Panc1 (cell line): Measurements from ENCODE around the gene SLC16A5. TPM values are rescaled to one million over a fixed set of nuclear protein-coding genes. Genes with fewer than 3 reads are reported as not detected.

Experiments used
- ATAC-seq: fragments of 200-7000 bp; cut with Tn5 transposase; 2 replicates; pipeline ENCODE4 v1.9.1; 2020; ENCODE audit warnings: mild to moderate bottlenecking, moderate library complexity
- BruUV-seq: library from RNA; stranded (reverse); fragments of 400-500 nt; replicated peaks from 2 replicates; lab custom pipeline; 2021; lab: Mats Ljungman, UMichigan
- CTCF ChIA-PET: fragments of 300-600 bp; sonication (Branson Sonifier 250); formaldehyde crosslinking; loops from one replicate; lab custom pipeline; 2022; ENCODE audit warnings: antibody characterized with exemption; lab: Charles Lee
- POLR2A ChIA-PET: fragments of 300-600 bp; sonication (Branson Sonifier 250); formaldehyde crosslinking; loops from one replicate; lab custom pipeline; 2022; ENCODE audit warnings: antibody characterized with exemption; lab: Charles Lee
- DNase-seq: peaks from one replicate; pipeline ENCODE4 v3.0.0-alpha.2; 2010; ENCODE audit warnings: low read depth, low spot score
- H3K27ac ChIP-seq: 2 replicates; pipeline ENCODE4 v1.5.1; 2011; ENCODE audit warnings: mild to moderate bottlenecking, low read length, inconsistent platforms
- H3K27me3 ChIP-seq: fragments of 200-500 bp; sonication (Bioruptor generic); 2 replicates; pipeline ENCODE4 v1.6.0; 2014; ENCODE audit warnings: low read length, inconsistent platforms; ENCODE audit not compliant: control insufficient read depth, insufficient read depth
- H3K36me3 ChIP-seq: fragments of 200-500 bp; sonication (Bioruptor generic); 2 replicates; pipeline ENCODE4 v1.5.1; 2014; ENCODE audit warnings: inconsistent platforms, mild to moderate bottlenecking, low read length, moderate library complexity; ENCODE audit not compliant: control insufficient read depth, insufficient read depth
- H3K4me1 ChIP-seq: 2 replicates; pipeline ENCODE4 v1.5.1; 2011; ENCODE audit warnings: inconsistent platforms, mild to moderate bottlenecking, low read length, moderate library complexity; ENCODE audit not compliant: control insufficient read depth, insufficient read depth
- H3K4me3 ChIP-seq, 2 experiments: 2 replicates each; pipeline ENCODE4 v1.5.1; 2011 to 2012; ENCODE audit warnings: low read depth in 2 of 2, low read length in 2 of 2, mild to moderate bottlenecking in 2 of 2, inconsistent platforms in 1 of 2, moderate library complexity in 1 of 2
- H3K9me3 ChIP-seq: fragments of 200-500 bp; sonication (Bioruptor generic); 2 replicates; pipeline ENCODE4 v1.5.1; 2014; ENCODE audit warnings: low read depth, mild to moderate bottlenecking, inconsistent platforms, low read length, moderate library complexity; ENCODE audit not compliant: control insufficient read depth, insufficient read depth
- POLR2AphosphoS5 ChIP-seq: IDR thresholded peaks from 2 replicates; pipeline ENCODE4 v1.6.1; 2012; ENCODE audit warnings: mild to moderate bottlenecking, low read depth, low read length, moderate library complexity
- SIN3A ChIP-seq: IDR thresholded peaks from 2 replicates; pipeline ENCODE4 v1.6.1; 2012; ENCODE audit warnings: low read depth, mild to moderate bottlenecking, low read length, moderate library complexity, borderline replicate concordance; ENCODE audit not compliant: insufficient read depth
- TCF7L2 ChIP-seq: IDR thresholded peaks from 2 replicates; pipeline ENCODE4 v1.6.1; 2011; ENCODE audit warnings: mild to moderate bottlenecking, low read depth, low read length, inconsistent platforms
- in situ Hi-C: cut with HindIII; loops from 2 replicates; pipeline ENCODE4 v1.10.0; 2016; ENCODE audit warnings: low sequenced_read_pairs, low pct_unique_long_range_greater_than_20kb
- intact Hi-C: fragments of 100-400 bp; cut with micrococcal nuclease; formaldehyde crosslinking; loops from one replicate; pipeline ENCODE4 v1.10.0; 2022; ENCODE audit not compliant: unreplicated experiment
- total RNA-seq: library from RNA; stranded (reverse); gene quantifications from one replicate; pipeline ENCODE4 v1.2.1, GENCODE V29; 2021; ENCODE audit not compliant: unreplicated experiment
- TF ChIP-seq, protein P1 (sequence below), 2 experiments: IDR thresholded peaks; 2 replicates each; pipeline ENCODE4 v1.6.1; 2011 to 2012; ENCODE audit warnings: low read depth in 2 of 2, control low read depth in 1 of 2, low read length in 1 of 2, mild to moderate bottlenecking in 1 of 2, moderate library complexity in 1 of 2; ENCODE audit not compliant: insufficient read depth in 1 of 2
- TF ChIP-seq, protein P2 (sequence below): fragments of 450-650 bp; IDR thresholded peaks from 2 replicates; pipeline ENCODE4 v1.5.1; 2017; ENCODE audit warnings: mild to moderate bottlenecking

Gene SLC16A5
- total RNA-seq, 1 experiment from 2014 or later, result 46.6 TPM

DNA sequence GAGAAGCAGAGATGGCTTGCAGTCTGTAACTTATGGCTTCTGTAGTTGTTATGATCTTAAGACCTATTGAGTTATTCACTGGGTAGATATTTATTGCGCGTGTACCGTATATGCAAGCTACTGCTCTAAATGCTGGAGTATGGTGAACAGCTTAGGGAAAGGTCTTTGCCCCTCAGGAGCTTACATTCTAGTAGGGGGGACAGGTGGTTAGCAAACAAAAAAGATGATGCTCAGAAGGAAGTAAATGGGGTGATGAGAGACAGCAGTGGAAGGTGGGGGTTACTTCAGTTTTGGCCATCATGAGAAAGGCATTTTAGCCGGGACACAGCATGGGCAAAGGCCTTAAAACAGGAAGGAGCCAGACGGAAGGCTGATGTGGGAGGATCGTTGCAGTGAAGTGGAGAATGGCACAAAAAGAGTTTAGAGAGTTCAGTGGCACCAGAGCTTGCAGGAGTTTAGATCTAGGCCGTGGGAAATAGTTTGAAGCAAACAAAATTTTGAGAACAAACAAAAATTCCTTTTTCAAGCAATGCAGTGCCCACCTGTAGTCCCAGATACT is 24.1 kb downstream of the SLC16A5 start:
- TSS peak; percentile 81 for BruUV-seq
- intact Hi-C loops (no loop called here), in situ Hi-C loops (no loop called here)
- ATAC-seq, result no peak
- TF ChIP-seq, protein P1, sequence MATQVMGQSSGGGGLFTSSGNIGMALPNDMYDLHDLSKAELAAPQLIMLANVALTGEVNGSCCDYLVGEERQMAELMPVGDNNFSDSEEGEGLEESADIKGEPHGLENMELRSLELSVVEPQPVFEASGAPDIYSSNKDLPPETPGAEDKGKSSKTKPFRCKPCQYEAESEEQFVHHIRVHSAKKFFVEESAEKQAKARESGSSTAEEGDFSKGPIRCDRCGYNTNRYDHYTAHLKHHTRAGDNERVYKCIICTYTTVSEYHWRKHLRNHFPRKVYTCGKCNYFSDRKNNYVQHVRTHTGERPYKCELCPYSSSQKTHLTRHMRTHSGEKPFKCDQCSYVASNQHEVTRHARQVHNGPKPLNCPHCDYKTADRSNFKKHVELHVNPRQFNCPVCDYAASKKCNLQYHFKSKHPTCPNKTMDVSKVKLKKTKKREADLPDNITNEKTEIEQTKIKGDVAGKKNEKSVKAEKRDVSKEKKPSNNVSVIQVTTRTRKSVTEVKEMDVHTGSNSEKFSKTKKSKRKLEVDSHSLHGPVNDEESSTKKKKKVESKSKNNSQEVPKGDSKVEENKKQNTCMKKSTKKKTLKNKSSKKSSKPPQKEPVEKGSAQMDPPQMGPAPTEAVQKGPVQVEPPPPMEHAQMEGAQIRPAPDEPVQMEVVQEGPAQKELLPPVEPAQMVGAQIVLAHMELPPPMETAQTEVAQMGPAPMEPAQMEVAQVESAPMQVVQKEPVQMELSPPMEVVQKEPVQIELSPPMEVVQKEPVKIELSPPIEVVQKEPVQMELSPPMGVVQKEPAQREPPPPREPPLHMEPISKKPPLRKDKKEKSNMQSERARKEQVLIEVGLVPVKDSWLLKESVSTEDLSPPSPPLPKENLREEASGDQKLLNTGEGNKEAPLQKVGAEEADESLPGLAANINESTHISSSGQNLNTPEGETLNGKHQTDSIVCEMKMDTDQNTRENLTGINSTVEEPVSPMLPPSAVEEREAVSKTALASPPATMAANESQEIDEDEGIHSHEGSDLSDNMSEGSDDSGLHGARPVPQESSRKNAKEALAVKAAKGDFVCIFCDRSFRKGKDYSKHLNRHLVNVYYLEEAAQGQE (IDR thresholded peaks at IDR 0.05; ENCODE audit: insufficient read depth in 1 of 2, low read depth in 2 of 2, low read length in 1 of 2), result no peak
- DNase-seq, result no peak
- Histone ChIP-seq H3K36me3 (peaks cover 6% of the 10 kb centered on the region; the same call in 1 of the 2 replicates), H3K4me1 (peaks cover 26% of the 10 kb centered on the region), H3K9me3 (no peaks in the 10 kb centered on the region), H3K27ac (peak overlapping the region; percentile 55; the same call in 1 of the 2 replicates), H3K27me3 (no peaks in the 10 kb centered on the region), H3K4me3 (peak overlapping the region; percentile 83 to 88)
- ChIA-PET POLR2A (interaction anchor here (0.6 kb wide), 2 partner anchors 78 to 82 kb away, joined by 3 read pairs; no protein-coding TSS in a partner anchor), CTCF (interaction anchor here (0.6 to 1.7 kb wide), 5 partner anchors 19 to 173 kb away, joined by 3 to 5 read pairs (median 3); partner anchors contain the start of gene NT5C)

DNA sequence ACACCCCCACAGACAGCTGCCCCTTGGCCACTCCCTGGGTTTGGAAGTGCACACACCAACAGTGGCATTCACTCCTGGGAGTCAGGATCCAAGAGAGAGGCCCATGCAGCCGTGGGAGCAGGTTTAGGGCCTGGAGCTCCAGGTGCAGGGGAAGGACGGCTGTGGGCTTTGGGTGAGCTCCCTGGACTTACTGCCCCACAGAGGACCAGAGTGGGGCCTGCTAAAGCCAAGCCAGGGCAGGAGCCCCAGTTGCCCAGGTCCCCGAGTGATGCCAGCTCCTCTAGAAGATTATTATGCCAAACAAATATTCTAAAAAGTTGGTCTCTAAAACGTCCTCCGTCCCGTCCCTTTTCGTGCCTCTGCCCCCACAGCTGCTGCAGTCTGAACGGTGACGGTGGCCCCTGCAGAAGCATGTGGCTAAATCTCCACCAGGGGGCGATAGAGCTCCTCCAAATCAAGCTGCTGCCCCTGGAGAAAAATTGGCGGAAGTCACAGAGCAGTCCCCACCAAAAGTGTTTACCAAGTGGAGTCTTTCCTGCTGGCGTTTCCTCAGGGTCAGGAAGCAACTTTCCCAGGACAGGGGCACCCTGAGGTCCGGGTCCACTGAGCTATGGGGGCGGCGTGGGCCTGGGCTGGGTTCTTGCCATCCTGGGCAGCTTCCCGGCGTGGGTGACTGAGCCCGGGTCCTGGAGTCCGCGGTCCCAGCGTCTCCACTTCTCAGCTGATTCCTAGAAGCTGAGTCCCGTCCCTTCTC is 26.2 kb downstream of the SLC16A5 start:
- Histone ChIP-seq H3K4me3 (peak overlapping the region; percentile 7 to 31; a peak in 3 of 4 replicates), H3K27ac (peak overlapping the region; percentile 60), H3K4me1 (peaks cover 23% of the 10 kb centered on the region), H3K36me3 (peaks cover 6% of the 10 kb centered on the region; the same call in 1 of the 2 replicates), H3K27me3 (no peaks in the 10 kb centered on the region), H3K9me3 (no peaks in the 10 kb centered on the region)
- no TSS peak for BruUV-seq
- intact Hi-C loops (no loop called here), in situ Hi-C loops (no loop called here)
- TF ChIP-seq TCF7L2 (no peak), SIN3A (peak; percentile 60; the same call in 1 of the 2 replicates), POLR2AphosphoS5 (peak; percentile 43; the same call in 1 of the 2 replicates)
- TF ChIP-seq, protein P2, sequence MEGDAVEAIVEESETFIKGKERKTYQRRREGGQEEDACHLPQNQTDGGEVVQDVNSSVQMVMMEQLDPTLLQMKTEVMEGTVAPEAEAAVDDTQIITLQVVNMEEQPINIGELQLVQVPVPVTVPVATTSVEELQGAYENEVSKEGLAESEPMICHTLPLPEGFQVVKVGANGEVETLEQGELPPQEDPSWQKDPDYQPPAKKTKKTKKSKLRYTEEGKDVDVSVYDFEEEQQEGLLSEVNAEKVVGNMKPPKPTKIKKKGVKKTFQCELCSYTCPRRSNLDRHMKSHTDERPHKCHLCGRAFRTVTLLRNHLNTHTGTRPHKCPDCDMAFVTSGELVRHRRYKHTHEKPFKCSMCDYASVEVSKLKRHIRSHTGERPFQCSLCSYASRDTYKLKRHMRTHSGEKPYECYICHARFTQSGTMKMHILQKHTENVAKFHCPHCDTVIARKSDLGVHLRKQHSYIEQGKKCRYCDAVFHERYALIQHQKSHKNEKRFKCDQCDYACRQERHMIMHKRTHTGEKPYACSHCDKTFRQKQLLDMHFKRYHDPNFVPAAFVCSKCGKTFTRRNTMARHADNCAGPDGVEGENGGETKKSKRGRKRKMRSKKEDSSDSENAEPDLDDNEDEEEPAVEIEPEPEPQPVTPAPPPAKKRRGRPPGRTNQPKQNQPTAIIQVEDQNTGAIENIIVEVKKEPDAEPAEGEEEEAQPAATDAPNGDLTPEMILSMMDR, result peak; percentile 97
- TF ChIP-seq, protein P1 (IDR thresholded peaks at IDR 0.05; ENCODE audit: insufficient read depth in 1 of 2, low read depth in 2 of 2, low read length in 1 of 2), result no peak
- ChIA-PET CTCF (interaction anchor here (0.5 to 2.2 kb wide), 28 partner anchors 9 to 411 kb away, joined by 3 to 21 read pairs (median 5); partner anchors contain the start of genes NT5C, NUP85, SLC16A5 and SUMO2), POLR2A (interaction anchor here (0.5 to 0.6 kb wide), 2 partner anchors 156 to 186 kb away, joined by 4 to 6 read pairs; no protein-coding TSS in a partner anchor)
- no peak for DNase-seq
- ATAC-seq, result peak; percentile 84
